Stimulated activated CD4-positive, alpha-beta T cell treated with anti-CD3 and anti-CD28 coated beads, Interleukin-15, amount 100 ng/mL, for 1 hour (primary cell): ENCODE results near the gene FRMPD2.

ENCODE experiments used
- DNase-seq, 2 donors: peaks; one replicate each; pipeline ENCODE4 v3.0.0-alpha.2; 2020; ENCODE audit warnings: low read depth in 1 of 2, low spot score in 1 of 2

FRMPD2 gene, protein sequence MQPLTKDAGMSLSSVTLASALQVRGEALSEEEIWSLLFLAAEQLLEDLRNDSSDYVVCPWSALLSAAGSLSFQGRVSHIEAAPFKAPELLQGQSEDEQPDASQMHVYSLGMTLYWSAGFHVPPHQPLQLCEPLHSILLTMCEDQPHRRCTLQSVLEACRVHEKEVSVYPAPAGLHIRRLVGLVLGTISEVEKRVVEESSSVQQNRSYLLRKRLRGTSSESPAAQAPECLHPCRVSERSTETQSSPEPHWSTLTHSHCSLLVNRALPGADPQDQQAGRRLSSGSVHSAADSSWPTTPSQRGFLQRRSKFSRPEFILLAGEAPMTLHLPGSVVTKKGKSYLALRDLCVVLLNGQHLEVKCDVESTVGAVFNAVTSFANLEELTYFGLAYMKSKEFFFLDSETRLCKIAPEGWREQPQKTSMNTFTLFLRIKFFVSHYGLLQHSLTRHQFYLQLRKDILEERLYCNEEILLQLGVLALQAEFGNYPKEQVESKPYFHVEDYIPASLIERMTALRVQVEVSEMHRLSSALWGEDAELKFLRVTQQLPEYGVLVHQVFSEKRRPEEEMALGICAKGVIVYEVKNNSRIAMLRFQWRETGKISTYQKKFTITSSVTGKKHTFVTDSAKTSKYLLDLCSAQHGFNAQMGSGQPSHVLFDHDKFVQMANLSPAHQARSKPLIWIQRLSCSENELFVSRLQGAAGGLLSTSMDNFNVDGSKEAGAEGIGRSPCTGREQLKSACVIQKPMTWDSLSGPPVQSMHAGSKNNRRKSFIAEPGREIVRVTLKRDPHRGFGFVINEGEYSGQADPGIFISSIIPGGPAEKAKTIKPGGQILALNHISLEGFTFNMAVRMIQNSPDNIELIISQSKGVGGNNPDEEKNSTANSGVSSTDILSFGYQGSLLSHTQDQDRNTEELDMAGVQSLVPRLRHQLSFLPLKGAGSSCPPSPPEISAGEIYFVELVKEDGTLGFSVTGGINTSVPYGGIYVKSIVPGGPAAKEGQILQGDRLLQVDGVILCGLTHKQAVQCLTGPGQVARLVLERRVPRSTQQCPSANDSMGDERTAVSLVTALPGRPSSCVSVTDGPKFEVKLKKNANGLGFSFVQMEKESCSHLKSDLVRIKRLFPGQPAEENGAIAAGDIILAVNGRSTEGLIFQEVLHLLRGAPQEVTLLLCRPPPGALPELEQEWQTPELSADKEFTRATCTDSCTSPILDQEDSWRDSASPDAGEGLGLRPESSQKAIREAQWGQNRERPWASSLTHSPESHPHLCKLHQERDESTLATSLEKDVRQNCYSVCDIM (N-terminal part only)

GRCh38 chr10:48274636-48275035 lies at the start of gene FRMPD2:
Gene FRMPD2, minus strand, starts transcription at chr10:48274696. Its CDS starts 129 bp downstream, at chr10:48274567.
- DNase-seq: no peak

DNA sequence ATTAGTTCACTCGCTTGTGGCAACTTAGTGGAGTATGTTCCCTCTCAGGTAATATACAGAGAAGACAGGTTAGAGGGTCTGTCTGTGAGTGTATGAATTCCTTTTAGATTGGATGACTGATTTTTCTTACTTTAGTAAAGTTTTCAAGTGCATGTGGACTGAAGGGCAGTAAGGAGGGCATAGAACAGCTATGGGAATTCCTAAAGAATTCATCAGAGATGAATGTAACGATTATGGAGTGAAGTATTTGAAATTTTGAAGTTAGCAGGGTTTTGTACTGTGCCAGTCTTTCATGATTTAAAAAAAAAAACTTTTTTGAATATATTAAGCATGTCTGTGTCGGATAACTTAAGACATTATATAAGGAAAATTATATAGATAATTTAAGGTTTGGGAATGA lies 47.5 kb upstream of the FRMPD2 start:
- DNase-seq: no peak

GRCh38 chr10:48317321-48317990 lies 43.0 kb upstream of the FRMPD2 start:
- no peak for DNase-seq

DNA sequence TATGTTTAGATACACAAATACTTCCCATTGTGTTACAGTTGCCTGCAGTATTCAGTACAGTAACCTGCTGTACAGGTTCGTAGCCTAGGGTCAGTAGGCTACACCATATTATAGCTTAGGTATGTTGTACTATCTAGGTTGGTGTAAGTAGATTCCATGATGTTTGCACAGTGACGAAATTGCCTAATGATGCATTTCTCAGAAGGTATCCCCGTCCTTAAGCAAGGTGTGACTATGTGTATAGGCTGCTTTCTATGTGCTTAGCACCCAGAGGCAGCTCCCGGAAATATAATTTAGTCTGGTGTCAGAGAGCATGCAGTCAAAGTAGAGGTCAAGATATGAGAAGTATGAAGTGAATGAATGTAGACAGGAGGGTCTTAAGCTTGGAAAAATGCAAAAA lies 41.7 kb upstream of the FRMPD2 start:
- DNase-seq: no peak

DNA sequence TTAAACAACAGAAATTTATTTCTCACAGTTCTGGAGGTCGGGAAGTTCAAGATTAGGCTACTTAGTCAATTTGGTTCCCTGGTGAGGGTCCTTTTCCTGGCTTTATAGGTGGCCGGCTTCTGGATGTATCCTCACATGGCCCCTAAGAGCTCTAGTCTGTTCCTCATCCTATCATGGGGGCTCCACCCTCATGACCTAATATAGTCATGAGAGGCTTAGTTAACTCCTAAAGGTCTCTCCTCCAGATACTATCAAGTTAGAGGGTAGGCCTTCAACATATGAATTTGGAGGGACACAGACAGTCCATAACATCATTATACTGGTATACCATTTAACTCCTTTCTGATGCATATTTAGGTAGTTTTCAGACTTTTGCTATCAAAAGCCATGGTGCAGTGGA lies 39.6 kb upstream of the FRMPD2 start:
- DNase-seq: no peak

GRCh38 chr10:48309711-48310226 lies 35.3 kb upstream of the FRMPD2 start:
- DNase-seq: no peak

- DNase-seq: no peak
Observed at GRCh38 chr10:48307711-48308018, 33.2 kb upstream of the FRMPD2 start.

DNA sequence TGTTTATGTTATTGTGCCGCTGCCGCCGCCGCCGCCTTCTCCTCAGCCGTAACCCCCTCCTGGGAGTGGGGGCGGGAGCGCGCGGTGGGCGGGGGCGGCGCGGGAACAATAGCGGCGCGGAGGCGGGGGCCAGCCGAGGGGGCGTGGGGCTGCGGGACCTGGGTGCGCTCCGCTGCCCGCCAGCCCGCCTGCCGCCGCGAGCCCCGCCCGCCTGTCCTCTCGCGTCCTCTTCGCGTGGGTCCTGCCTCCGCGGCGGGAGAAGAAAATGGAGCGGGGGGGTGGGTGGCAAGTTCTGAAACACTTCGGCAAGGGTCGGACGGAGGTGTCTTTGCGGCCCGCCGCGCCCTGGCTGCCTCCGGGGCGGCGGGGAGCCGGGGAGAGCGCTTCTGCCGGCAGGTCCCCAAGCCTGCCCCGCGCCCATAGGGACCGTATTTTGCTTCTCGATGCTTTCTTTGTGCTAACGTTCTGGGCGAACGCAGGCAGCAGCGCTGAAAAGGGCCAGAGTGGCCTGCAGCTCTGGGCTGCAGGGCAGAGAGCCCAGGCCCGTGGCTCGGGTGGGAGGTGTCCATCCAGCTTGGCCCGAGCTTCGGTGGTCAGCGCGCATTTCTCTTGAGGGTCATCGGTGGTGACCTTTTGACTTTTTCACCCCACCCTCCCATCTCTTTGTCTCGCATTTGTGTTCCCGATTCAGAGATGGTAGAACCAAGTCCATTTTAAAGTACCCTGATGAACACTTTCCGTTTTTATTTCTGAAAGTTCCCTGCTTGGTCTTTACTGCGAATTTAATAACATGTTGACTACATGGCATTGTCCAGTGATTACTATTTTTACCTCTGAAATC lies 32.6 kb upstream of the FRMPD2 start:
- peak; percentile 45 to 52 for DNase-seq

GRCh38 chr10:48306265-48306869 lies 31.9 kb upstream of the FRMPD2 start, which contains the start of gene MAPK8:
Gene MAPK8, plus strand, starts transcription at chr10:48306677. Its CDS starts 94,984 bp downstream, at chr10:48401661.
- DNase-seq: peak; percentile 86 to 90

DNA sequence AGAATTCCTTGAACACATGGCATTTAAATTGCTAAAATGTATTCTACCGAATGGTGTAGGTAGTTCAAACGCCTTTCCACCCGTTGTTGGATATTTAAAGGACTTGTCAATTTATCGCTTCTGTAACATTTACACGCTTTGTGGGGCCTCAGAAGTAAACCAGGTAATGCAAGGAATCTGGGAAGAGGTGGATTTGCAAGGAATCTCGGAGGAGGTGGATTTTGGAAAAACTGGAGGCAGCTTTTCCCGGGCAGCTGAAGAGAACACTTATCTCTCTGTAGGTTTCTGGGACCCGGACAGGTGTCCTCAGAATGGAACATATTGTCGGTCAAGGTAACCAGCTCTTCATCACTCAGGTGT lies 31.4 kb upstream of the FRMPD2 start:
- DNase-seq: no peak

DNA sequence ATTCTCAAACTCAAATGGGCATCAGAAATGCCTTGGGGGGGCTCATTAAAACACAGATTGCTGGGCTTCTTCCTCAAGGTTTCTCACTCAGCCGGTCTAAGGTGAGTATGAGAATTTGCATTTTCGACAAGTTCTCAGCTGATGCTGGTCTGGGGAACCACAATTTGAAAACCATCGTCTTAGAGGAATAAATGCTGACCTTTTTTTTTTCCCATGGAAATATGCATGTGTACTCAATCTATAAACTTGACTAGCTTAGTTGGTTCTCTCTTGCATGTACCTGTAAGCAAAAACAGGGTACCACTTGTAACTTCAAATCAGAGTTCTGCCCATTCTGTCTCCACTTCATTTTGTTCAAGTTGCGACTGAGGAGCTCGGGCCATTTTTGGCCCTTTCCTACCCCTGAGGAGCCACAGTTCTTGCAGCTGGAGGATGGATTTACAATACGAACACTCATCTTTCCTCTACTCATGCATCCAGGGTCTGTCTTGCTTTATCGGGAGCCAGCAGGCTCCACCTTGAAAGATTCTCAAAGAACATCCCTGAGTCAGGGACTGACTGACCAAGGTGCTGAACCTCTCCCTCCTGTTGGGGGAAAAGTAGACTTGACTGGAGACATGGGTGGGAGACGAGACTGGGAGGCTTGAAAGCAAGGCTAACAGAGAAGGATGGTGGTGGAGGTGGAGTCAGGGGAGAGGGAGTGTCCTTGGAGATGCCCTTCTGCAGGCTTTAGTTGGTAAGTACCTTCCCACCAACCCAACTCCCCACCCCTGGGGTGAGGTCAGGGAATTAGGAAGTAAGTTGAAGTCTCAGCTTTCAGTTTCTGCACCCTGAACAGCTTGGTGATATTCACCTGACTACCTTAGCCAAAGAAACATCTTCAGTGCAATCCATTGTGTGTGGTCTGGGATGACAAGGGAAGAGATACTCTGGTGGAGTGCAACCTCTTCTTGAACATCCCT lies 28.3 kb upstream of the FRMPD2 start:
- no peak for DNase-seq

GRCh38 chr10:48300556-48300955 lies 26.1 kb upstream of the FRMPD2 start:
- no peak for DNase-seq

DNA sequence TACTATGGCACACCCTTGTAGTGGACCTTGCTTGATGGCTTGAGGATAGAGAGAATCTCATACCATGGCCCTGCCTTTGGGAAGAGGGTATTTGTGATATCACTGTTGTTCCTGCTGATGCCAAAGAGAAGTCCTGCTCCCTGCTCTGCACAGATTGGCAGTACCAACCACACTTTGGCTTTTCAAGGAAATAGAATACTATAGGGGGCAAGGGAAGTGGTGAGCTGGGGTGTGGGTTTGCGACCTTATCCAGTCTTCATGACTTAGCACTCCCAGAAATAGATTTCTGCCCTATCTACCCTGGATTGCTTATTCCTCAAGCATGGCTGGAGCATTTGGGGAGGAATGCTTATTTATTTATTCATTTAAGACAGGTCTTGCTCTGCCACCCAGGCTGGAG lies 25.2 kb upstream of the FRMPD2 start:
- DNase-seq: no peak

GRCh38 chr10:48299066-48299465 lies 24.6 kb upstream of the FRMPD2 start:
- no peak for DNase-seq

DNA sequence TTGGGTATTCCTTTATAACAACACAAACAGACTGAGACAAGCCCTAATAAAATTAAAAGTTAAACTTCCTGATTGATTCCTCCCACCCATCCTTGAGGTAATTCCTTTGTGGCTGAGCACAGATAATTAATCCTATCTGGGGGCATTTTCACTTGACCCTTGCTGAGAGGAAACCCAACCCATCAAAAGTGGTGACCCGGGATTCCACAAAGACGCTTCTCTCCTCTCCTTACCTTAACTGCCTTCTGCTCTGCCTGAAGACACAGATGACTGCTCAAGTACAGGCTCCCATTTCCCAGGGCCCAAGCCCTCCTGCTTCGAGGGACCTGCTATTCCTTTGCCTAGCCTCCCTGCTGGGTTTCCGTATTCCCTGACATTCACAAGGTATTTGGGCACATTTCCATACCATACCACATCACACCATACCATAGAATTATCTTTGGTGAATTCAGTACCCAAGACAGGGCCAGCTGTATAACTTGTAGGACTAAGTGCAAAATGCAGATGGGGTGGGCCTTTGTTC lies 22.1 kb upstream of the FRMPD2 start:
- no peak for DNase-seq

DNA sequence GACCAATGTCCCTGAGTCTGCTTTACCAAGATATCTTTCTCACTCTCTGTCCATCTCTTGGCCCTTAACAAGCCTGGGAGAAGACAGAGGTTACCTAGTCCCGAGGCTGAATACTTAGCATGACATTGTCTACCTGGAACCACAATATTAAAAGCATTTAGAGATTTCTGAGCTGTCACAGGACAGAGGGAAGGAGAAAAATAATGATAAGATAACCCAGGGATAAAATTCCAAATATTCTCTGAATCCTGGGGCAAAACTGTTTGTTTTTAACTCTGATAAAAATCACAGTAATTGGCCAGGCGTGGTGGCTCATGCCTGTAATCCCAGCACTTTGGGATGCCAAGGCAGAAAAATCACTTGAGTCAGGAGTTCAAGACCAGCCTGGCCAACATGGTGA lies 19.9 kb upstream of the FRMPD2 start:
- no peak for DNase-seq

DNA sequence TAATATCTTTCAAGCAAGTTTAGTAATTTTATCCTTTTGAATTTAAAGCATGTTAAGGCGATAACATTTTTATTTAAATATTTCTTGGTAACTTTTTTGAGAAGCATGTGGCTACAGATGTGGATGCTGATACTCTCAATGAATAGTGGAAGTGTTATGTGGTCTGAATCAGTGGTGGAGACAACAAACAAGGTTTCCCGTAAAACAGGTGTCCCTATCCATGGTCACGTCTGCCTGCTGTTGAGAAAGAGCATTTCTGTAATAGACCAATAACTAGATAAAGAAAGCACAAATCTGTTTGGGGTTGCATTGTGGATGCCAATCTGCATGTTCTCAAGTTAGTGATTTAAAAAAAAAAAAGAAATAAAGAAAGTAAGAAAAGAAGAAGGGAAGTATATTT lies 18.1 kb upstream of the FRMPD2 start:
- DNase-seq: no peak

GRCh38 chr10:48291190-48291589 lies 16.7 kb upstream of the FRMPD2 start:
- DNase-seq: no peak
